Fibroblast of lung (primary cell): ENCODE results near the gene CACNG4.

ENCODE experiments used
- EZH2 ChIP-seq: IDR thresholded peaks from 2 replicates; pipeline ENCODE4 v1.5.1; 2012; ENCODE audit warnings: low read length, control low read depth, mild to moderate bottlenecking; ENCODE audit errors: missing control alignments
- TF ChIP-seq, protein P1 (sequence below), 2 donors: IDR thresholded peaks in 1 of 2; conservative IDR thresholded peaks in 1 of 2; 1 replicate in 1 of 2; 2 replicates in 1 of 2; pipeline ENCODE4 v1.5.1; 2011 to 2012; ENCODE audit warnings: low read length in 2 of 2, control low read depth in 1 of 2, inconsistent platforms in 1 of 2, low read depth in 1 of 2, mild to moderate bottlenecking in 1 of 2

DNA sequence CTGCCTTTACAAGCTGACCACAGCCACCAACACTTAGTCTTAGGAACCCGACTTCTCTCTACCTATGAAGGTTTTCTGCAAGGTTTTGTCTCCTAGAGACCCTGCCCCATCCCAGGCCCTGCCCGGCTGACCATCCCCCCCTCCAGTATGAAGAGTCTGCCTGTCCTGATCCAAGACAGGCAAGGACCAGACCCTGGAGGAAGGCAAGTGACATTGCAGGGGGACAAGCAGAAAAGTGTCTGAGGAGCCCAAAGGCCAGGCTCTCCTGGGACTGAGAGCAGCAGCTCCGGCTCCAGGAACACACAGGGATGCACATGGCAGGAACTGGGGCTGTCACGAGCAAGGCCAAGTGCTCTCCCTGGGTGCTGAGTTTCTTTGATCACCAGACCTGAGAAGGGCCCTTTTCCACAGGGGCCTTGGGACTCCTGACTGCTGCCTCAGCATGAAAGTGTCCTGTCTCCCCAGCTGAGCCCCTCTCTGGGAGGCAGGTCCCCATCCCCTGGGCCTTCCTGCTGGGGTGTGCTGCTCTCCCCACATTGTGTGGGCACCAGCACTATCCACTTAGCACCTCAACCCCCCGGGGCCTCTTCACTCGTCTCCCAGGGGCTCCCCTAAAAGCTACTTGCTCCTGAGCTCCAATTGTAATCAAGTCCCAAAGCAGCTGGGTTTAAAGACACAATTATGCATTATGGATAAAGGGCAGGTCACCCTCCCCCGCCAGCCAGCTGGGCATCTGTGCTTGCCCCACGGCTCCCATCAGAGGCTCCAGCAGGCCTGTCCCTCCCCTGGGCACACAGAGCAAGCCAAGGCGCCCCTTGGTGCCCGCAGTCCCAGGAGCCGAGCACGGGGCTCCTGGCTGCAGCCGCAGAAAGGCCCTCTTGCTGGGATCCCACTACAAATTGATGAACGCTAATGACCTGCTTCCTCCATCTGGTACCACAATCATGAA, 11.6 kb upstream of the CACNG4 start:
- no peak for TF ChIP-seq EZH2
- TF ChIP-seq, protein P1, sequence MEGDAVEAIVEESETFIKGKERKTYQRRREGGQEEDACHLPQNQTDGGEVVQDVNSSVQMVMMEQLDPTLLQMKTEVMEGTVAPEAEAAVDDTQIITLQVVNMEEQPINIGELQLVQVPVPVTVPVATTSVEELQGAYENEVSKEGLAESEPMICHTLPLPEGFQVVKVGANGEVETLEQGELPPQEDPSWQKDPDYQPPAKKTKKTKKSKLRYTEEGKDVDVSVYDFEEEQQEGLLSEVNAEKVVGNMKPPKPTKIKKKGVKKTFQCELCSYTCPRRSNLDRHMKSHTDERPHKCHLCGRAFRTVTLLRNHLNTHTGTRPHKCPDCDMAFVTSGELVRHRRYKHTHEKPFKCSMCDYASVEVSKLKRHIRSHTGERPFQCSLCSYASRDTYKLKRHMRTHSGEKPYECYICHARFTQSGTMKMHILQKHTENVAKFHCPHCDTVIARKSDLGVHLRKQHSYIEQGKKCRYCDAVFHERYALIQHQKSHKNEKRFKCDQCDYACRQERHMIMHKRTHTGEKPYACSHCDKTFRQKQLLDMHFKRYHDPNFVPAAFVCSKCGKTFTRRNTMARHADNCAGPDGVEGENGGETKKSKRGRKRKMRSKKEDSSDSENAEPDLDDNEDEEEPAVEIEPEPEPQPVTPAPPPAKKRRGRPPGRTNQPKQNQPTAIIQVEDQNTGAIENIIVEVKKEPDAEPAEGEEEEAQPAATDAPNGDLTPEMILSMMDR (conservative IDR thresholded peaks at IDR 0.05 in 1 of 2, IDR thresholded peaks at IDR 0.05 in 1 of 2; ENCODE audit: low read depth in 1 of 2, low read length in 2 of 2) = no peak
